Kidney (tissue), 14 donors: ENCODE measurements around the gene PIGU. TPM values are rescaled to one million over a fixed set of nuclear protein-coding genes. Genes with fewer than 3 reads are reported as not detected.
A peak's percentile ranks its signal among the peaks of the same experiment; 100 is the strongest.

ENCODE experiments used
- DNase-seq, 5 donors: peaks; one replicate each; pipeline ENCODE4 v3.0.0-alpha.2; 2013 to 2020
- FAIRE-seq: peaks from 2 replicates; lab custom pipeline; 2012; peaks lifted over from hg19 to GRCh38; lab: Jason Lieb, UNC
- H3K27ac ChIP-seq, 2 donors: one replicate each; pipeline ENCODE4 v1.7.0; 2013; ENCODE audit warnings: low read depth in 2 of 2, low read length in 2 of 2, inconsistent platforms in 1 of 2
- H3K27me3 ChIP-seq: one replicate; pipeline ENCODE4 v1.7.1; 2013; ENCODE audit warnings: low read length, inconsistent platforms; ENCODE audit not compliant: control insufficient read depth, insufficient read depth
- H3K36me3 ChIP-seq, 3 donors: one replicate each; pipeline versions ENCODE4 v1.7.0 to v1.7.1; 2013; ENCODE audit warnings: low read length in 3 of 3, control low read depth in 1 of 3, inconsistent platforms in 1 of 3; ENCODE audit not compliant: insufficient read depth in 3 of 3, control insufficient read depth in 2 of 3
- H3K4me1 ChIP-seq, 3 donors: one replicate each; pipeline versions ENCODE4 v1.7.0 to v1.7.1; 2013; ENCODE audit warnings: low read length in 3 of 3, inconsistent platforms in 1 of 3, low read depth in 1 of 3; ENCODE audit not compliant: control insufficient read depth in 2 of 3, insufficient read depth in 2 of 3
- H3K4me3 ChIP-seq, 3 donors: one replicate each; pipeline versions ENCODE4 v1.7.0 to v1.8.1; 2013; ENCODE audit warnings: low read length in 3 of 3, control low read depth in 1 of 3, inconsistent platforms in 1 of 3
- H3K9ac ChIP-seq, 3 donors: one replicate each; pipeline versions ENCODE4 v1.7.0 to v1.7.1; 2013; ENCODE audit warnings: low read length in 3 of 3, control low read depth in 1 of 3, inconsistent platforms in 1 of 3
- H3K9me3 ChIP-seq, 3 donors: one replicate each; pipeline versions ENCODE4 v1.7.0 to v1.7.1; 2013; ENCODE audit warnings: low read length in 3 of 3, control low read depth in 1 of 3, inconsistent platforms in 1 of 3; ENCODE audit not compliant: control insufficient read depth in 2 of 3, insufficient read depth in 1 of 3
- intact Hi-C: fragments of 100-400 bp; cut with DNase I; formaldehyde crosslinking; loops from one replicate; pipeline ENCODE4 v1.11.1; 2022
- polyA plus RNA-seq: library from polyadenylated mRNA; stranded (reverse); fragments of 350-450 nt; fragmentation: Illumina TruSeq; extraction: RNeasy Lipid Tissue Mini Kit (QIAGEN cat#74804); gene quantifications from one replicate; pipeline ENCODE4 v1.2.3, GENCODE V29; 2014; ENCODE audit warnings: low read depth, low replicate concordance; ENCODE audit not compliant: insufficient read depth
- total RNA-seq: library from RNA; stranded (reverse); fragmentation: NEBNext Ultra II Directional; extraction: Animal tissue kit (Norgen Biotek cat#: 25700); gene quantifications from one replicate; pipeline ENCODE4 v1.2.1, GENCODE V29; 2021
- TF ChIP-seq, protein P1 (sequence below): IDR thresholded peaks from 3 replicates; pipeline ENCODE4 v1.5.1; 2012; ENCODE audit warnings: mild to moderate bottlenecking, moderate library complexity, borderline replicate concordance; ENCODE audit not compliant: insufficient read depth; ENCODE audit errors: extremely low read depth
- donor health status: control.
- donor health status: control.
- donor health status: control.
- donor health status: control.
- donor health status: control.
- donor health status: DM: yes; HTN: yes; CAD: no.
- donor health status: Normal renal cell carcinoma (clear cell type).

PIGU gene
- total and polyA plus RNA-seq, 2 donors from 2014 or later, result 15.9 to 42.0 TPM

DNA sequence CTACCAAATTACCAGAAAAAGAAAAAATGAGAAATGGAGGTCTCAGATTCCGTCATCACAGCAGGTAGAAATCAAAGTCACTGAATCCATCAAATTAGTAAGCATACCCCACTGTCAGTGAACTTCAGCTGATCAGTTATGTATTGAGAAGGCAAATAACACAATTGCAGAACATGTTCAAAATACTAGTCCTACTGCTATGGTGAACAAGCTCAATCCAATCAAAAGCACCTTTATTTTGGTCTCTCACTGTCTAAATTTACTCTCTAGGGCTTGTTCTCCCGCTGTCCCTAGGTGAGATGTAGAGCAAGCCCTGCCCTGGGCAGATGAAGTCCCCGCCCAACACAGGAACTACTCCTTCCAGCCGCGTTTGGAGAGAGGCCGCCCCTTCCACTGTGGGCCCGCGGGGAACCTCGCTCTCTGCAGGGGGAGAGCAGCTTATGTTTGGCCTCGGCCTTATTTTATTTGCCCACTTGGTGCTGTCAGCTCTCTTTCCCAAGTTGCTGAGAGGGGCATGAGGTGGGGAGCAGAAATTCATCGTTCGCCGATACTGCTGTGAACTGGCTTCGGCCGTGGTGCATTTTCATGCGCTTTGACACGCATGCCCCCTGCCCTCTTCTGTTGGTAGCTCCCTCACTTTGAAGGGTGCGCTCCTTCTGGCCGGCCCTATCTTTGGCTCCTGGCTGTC, 132.6 kb downstream of the PIGU start:
- no peaks in the 10 kb centered on the region for H3K4me1 ChIP-seq
- H3K9ac ChIP-seq, result no peak overlapping the region
- no peak overlapping the region for H3K27ac ChIP-seq
- H3K4me3 ChIP-seq, result no peak overlapping the region
- DNase-seq (peak in 3 of 5 donors; percentile 34 to 56 (median 53)), FAIRE-seq (no peak)
- H3K27me3 ChIP-seq, result no peaks in the 10 kb centered on the region
- TF ChIP-seq, protein P1, sequence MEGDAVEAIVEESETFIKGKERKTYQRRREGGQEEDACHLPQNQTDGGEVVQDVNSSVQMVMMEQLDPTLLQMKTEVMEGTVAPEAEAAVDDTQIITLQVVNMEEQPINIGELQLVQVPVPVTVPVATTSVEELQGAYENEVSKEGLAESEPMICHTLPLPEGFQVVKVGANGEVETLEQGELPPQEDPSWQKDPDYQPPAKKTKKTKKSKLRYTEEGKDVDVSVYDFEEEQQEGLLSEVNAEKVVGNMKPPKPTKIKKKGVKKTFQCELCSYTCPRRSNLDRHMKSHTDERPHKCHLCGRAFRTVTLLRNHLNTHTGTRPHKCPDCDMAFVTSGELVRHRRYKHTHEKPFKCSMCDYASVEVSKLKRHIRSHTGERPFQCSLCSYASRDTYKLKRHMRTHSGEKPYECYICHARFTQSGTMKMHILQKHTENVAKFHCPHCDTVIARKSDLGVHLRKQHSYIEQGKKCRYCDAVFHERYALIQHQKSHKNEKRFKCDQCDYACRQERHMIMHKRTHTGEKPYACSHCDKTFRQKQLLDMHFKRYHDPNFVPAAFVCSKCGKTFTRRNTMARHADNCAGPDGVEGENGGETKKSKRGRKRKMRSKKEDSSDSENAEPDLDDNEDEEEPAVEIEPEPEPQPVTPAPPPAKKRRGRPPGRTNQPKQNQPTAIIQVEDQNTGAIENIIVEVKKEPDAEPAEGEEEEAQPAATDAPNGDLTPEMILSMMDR, result no peak
- no peaks in the 10 kb centered on the region for H3K9me3 ChIP-seq
- intact Hi-C loops, result no loop called here
- H3K36me3 ChIP-seq, result peaks cover 0 to 22% (median 0%) of the 10 kb centered on the region in 3 donors

DNA sequence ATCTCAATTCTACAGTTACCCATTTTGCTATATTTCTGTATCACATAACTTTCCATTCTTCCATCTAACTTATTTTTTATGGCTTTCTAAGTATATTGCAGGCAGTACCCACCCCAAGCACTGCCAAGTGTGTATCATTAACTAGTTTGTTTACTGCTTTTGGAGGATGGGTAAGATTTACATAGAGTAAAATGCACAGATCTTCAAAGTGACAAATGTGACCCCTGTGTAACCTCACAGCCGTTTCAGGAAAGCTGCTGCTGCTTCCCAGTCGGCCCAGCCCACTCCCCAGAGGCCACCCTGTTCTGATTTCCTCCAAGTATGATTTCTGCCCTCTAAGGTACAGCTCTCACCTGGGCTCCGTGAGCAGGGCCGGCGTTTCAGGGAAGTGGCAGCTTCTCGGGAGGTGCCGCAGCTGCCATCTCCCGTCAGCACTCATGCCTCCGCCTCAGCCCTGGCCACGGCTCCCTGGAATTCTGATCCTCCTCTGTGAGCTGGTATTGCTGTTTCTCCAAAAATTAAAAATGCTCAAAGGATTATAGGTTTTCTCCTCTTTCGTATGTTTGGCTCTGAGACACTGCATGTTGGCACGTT, 133.3 kb downstream of the PIGU start:
- no peaks in the 10 kb centered on the region for H3K27me3 ChIP-seq
- FAIRE-seq (no peak), DNase-seq (no peak)
- no peaks in the 10 kb centered on the region for H3K4me1 ChIP-seq
- no peaks in the 10 kb centered on the region for H3K9me3 ChIP-seq
- H3K4me3 ChIP-seq, result no peak overlapping the region
- TF ChIP-seq, protein P1, result no peak
- peaks cover 0 to 25% (median 0%) of the 10 kb centered on the region in 3 donors for H3K36me3 ChIP-seq
- H3K9ac ChIP-seq, result no peak overlapping the region
- no peak overlapping the region for H3K27ac ChIP-seq
- intact Hi-C loops, result no loop called here

DNA sequence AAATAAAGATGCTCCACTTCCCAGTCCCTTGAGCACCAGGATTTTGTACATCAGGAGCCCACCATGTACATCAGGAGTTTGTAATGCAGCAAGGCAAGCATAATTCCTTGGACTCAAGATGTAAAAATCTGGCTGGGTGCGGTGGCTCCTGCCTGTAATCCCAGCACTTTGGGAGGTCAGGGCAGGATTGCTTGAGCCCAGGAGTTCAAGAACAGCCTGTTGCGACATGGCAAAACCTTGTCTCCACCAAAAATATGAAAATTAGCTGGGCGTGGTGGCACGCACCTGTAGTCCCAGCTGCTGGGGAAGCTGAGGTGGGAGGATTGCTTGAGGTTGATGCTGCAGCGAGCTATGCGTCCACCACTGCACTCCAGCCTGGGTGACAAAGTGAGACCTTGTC, 134.5 kb downstream of the PIGU start:
- DNase-seq, result no peak
- Histone ChIP-seq H3K36me3 (peaks cover 0 to 25% (median 0%) of the 10 kb centered on the region in 3 donors), H3K9ac (no peak overlapping the region), H3K27ac (no peak overlapping the region), H3K4me3 (no peak overlapping the region), H3K4me1 (no peaks in the 10 kb centered on the region), H3K27me3 (no peaks in the 10 kb centered on the region), H3K9me3 (no peaks in the 10 kb centered on the region)
- intact Hi-C loops, result no loop called here
- TF ChIP-seq, protein P1, result no peak
- FAIRE-seq, result no peak
